Measurements from ENCODE around the gene RNF152.

DNA sequence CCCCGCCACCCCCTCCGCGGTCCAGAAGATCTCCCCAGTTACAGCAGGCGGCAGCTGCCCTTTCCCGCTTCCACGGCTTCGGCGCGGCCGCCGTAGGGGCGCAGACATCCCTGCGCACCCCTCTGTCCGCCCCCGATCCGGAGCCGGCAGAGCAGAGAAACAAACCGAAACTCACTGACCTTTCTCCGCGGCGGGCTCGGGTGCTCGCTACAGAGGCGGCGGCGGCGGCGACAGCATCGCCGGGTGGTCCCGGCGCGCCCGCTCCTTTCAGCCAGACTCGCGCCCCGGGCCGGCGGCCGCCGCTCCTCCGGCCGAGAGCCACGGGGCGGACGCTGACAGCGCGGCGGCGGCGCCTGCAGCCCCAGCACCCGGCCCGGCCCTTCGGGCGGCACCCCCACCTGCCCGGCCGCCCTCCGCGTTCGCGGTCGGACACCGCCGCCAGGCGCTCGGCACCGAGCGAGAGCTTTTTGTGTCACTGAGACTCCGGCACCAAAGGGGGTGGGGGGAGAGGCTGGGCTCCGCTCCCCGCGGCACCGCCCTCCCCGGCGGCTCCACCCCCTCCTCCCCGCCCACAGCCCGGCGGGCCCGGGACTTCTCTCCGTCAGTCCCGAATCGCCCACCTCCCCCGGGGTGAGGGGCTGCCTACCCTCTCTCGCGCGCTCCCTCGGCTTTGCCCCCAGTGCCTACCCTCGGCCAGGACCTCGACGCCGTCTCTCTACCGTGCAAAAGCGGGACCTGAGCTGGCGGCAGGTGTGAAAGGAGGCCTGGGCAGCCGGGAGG, 1.4 kb upstream of the RNF152 start:
- peak; percentile 31 to 82 (median 64) for TF ChIP-seq CTCF (IDR thresholded peaks at IDR 0.05)
- TF ChIP-seq POLR2A (IDR thresholded peaks at IDR 0.05) = peak in 1 of 4 donors; percentile 28
